ENCODE measurements around the gene TBPL2. TPM values are rescaled to one million over a fixed set of nuclear protein-coding genes. Genes with fewer than 3 reads are reported as not detected.
"Not testable (repeated sequence)": the region's sequence is repeated elsewhere in the genome, so short reads cannot be mapped to it uniquely, and the experiment has no call there.

Gene TBPL2
- total RNA-seq, 4 donors from 2014 or later: not detected

- peak; percentile 48 for ATAC-seq (ENCODE audit: low FRiP score)
- no peak for DNase-seq (ENCODE audit: low spot score)
- no peak for TF ChIP-seq CTCF (IDR thresholded peaks at IDR 0.05)
Observed at GRCh38 chr14:55398679-55399078, 41.7 kb downstream of the TBPL2 start.

GRCh38 chr14:55389330-55389729 is 51.1 kb downstream of the TBPL2 start:
- no peak for TF ChIP-seq CTCF (IDR thresholded peaks at IDR 0.05)
- DNase-seq (ENCODE audit: low spot score) (no peak), ATAC-seq (ENCODE audit: low FRiP score) (no peak)

GRCh38 chr14:55388160-55388559 is 52.3 kb downstream of the TBPL2 start:
- DNase-seq (ENCODE audit: low spot score) (no peak), ATAC-seq (ENCODE audit: low FRiP score) (no peak)
- TF ChIP-seq CTCF (IDR thresholded peaks at IDR 0.05): no peak

GRCh38 chr14:55387121-55387520 is 53.3 kb downstream of the TBPL2 start:
- ATAC-seq (ENCODE audit: low FRiP score) (no peak), DNase-seq (ENCODE audit: low spot score) (no peak)
- no peak for TF ChIP-seq CTCF (IDR thresholded peaks at IDR 0.05)

- no peak for TF ChIP-seq CTCF (IDR thresholded peaks at IDR 0.05)
- ATAC-seq (ENCODE audit: low FRiP score) (no peak), DNase-seq (ENCODE audit: low spot score) (no peak)
Observed at GRCh38 chr14:55386037-55386808, 54.2 kb downstream of the TBPL2 start.

- ATAC-seq (ENCODE audit: low FRiP score): no peak
- TF ChIP-seq CTCF (IDR thresholded peaks at IDR 0.05): no peak
Observed at GRCh38 chr14:55384536-55384935, 55.9 kb downstream of the TBPL2 start.

GRCh38 chr14:55383541-55384140 is 56.8 kb downstream of the TBPL2 start:
- ATAC-seq (ENCODE audit: low FRiP score) (no peak), DNase-seq (ENCODE audit: low spot score) (no peak)
- TF ChIP-seq CTCF (IDR thresholded peaks at IDR 0.05): no peak

More at GRCh38 chr14:55384536-55384935, 55.9 kb downstream of the TBPL2 start:
- no peak for DNase-seq (ENCODE audit: low spot score)

GRCh38 chr14:55383056-55383466 is 57.4 kb downstream of the TBPL2 start:
- not testable (repeated sequence) for DNase-seq (ENCODE audit: low spot score); ATAC-seq (ENCODE audit: low FRiP score)

Measured in omental fat pad (tissue), 4 donors.